Epithelial cell of proximal tubule (primary cell): Measurements from ENCODE around the gene PCDHGA4. TPM values are rescaled to one million over a fixed set of nuclear protein-coding genes. Genes with fewer than 3 reads are reported as not detected.
A peak's percentile ranks its signal among the peaks of the same experiment; 100 is the strongest.
"Not testable (repeated sequence)": the region's sequence is repeated elsewhere in the genome, so short reads cannot be mapped to it uniquely, and the experiment has no call there.

Experiments
- DNase-seq: peaks from one replicate; pipeline ENCODE4 v3.0.0-alpha.2; 2011; ENCODE audit warnings: low read depth
- H3K4me3 ChIP-seq: 2 replicates; pipeline ENCODE4 v1.5.1; 2011; ENCODE audit warnings: low read depth, mild to moderate bottlenecking, low read length
- total RNA-seq: library from RNA; depleted of rRNA; stranded (reverse); fragments of >200 nt; gene quantifications from 2 replicates; pipeline ENCODE4 v1.2.3, GENCODE V29; 2015
- TF ChIP-seq, protein P1 (sequence below): conservative IDR thresholded peaks from 2 replicates; pipeline ENCODE4 v1.5.1; 2012; ENCODE audit warnings: low read depth, mild to moderate bottlenecking, low read length

PCDHGA4 gene
- total RNA-seq, 1 donor from 2014 or later, result 0.92 TPM

DNA sequence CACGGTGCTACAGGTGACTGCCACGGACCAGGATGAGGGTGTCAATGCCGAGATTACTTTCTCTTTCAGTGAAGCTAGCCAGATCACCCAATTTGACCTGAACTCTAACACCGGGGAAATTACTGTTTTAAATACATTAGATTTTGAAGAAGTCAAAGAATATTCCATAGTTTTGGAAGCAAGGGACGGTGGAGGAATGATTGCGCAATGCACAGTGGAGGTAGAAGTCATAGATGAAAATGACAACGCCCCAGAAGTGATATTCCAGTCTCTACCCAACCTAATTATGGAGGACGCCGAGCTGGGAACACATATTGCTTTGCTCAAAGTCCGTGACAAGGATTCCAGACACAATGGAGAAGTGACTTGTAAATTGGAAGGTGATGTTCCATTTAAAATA lies 33.8 kb downstream of the PCDHGA4 start:
- no peak overlapping the region for H3K4me3 ChIP-seq
- no peak for DNase-seq
- TF ChIP-seq, protein P1, sequence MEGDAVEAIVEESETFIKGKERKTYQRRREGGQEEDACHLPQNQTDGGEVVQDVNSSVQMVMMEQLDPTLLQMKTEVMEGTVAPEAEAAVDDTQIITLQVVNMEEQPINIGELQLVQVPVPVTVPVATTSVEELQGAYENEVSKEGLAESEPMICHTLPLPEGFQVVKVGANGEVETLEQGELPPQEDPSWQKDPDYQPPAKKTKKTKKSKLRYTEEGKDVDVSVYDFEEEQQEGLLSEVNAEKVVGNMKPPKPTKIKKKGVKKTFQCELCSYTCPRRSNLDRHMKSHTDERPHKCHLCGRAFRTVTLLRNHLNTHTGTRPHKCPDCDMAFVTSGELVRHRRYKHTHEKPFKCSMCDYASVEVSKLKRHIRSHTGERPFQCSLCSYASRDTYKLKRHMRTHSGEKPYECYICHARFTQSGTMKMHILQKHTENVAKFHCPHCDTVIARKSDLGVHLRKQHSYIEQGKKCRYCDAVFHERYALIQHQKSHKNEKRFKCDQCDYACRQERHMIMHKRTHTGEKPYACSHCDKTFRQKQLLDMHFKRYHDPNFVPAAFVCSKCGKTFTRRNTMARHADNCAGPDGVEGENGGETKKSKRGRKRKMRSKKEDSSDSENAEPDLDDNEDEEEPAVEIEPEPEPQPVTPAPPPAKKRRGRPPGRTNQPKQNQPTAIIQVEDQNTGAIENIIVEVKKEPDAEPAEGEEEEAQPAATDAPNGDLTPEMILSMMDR, result no peak

DNA sequence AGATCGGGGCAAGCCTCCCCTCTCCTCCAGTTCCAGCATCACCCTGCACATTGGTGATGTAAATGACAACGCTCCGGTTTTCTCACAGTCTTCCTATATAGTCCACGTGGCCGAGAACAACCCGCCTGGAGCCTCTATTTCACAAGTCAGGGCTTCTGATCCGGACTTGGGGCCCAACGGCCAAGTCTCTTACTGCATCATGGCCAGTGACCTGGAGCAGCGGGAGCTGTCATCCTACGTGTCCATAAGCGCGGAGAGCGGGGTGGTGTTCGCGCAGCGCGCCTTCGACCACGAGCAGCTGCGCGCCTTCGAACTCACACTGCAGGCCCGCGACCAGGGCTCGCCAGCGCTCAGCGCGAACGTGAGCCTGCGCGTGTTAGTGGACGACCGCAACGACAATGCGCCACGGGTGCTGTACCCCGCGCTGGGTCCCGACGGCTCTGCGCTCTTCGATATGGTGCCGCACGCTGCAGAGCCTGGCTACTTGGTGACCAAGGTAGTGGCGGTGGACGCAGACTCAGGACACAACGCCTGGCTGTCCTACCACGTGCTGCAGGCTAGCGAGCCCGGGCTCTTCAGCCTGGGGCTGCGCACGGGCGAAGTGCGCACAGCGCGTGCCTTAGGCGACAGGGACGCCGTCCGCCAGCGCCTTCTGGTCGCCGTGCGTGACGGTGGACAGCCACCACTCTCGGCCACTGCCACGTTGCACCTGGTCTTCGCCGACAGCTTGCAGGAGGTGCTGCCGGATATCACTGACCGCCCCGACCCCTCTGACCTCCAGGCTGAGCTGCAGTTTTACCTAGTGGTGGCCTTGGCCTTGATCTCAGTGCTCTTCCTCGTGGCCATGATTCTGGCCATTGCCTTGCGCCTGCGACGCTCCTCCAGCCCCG lies 34.6 kb downstream of the PCDHGA4 start:
- no peak overlapping the region for H3K4me3 ChIP-seq
- DNase-seq, result no peak
- TF ChIP-seq, protein P1, result no peak

DNA sequence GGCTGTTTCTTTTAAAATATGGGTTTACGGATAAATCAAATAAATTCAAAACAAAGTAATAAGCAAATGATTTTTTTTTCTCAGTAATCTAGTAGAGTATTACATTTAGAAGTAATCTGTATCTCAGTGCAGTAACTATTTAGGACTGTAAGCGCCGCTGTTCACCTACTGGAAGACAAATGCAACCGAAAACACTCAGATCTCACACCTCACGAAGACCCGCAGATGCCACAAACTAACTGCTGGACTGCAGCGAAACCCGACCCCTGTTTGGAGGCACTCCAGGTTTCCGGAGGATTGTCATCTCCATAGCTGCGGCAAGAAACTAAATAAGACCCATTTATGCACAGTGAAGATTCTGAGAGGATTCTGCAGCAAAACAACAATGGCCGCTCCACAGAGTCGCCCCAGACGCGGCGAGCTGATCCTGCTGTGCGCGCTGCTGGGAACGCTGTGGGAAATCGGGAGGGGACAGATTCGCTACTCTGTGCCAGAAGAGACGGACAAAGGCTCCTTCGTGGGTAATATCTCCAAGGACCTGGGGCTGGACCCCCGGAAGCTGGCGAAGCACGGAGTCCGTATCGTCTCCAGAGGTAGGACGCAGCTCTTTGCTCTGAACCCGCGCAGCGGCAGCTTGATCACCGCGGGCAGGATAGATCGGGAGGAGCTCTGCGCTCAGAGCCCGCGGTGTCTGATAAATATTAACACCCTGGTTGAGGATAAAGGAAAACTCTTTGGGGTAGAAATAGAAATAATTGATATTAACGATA lies 37.8 kb downstream of the PCDHGA4 start, which contains the start of gene PCDHGA8:
Gene PCDHGA8, plus strand, starts transcription at position 205 of the 770 bp plus-strand sequence. Its CDS starts 181 bp downstream, at position 386.
- TF ChIP-seq, protein P1, result peak; percentile 26
- no peak within 1 kb of the TSS for H3K4me3 ChIP-seq
- DNase-seq, result no peak

DNA sequence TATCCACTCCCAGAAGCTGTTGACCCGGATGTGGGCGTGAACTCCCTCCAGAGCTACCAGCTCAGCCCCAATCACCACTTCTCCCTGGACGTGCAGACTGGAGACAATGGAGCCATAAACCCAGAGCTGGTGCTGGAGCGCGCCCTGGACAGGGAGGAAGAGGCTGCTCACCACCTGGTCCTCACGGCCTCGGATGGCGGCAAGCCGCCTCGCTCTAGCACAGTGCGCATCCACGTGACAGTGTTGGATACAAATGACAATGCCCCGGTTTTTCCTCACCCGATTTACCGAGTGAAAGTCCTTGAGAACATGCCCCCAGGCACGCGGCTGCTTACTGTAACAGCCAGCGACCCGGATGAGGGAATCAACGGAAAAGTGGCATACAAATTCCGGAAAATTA lies 38.4 kb downstream of the PCDHGA4 start:
- TF ChIP-seq, protein P1, result no peak
- no peak overlapping the region for H3K4me3 ChIP-seq

DNA sequence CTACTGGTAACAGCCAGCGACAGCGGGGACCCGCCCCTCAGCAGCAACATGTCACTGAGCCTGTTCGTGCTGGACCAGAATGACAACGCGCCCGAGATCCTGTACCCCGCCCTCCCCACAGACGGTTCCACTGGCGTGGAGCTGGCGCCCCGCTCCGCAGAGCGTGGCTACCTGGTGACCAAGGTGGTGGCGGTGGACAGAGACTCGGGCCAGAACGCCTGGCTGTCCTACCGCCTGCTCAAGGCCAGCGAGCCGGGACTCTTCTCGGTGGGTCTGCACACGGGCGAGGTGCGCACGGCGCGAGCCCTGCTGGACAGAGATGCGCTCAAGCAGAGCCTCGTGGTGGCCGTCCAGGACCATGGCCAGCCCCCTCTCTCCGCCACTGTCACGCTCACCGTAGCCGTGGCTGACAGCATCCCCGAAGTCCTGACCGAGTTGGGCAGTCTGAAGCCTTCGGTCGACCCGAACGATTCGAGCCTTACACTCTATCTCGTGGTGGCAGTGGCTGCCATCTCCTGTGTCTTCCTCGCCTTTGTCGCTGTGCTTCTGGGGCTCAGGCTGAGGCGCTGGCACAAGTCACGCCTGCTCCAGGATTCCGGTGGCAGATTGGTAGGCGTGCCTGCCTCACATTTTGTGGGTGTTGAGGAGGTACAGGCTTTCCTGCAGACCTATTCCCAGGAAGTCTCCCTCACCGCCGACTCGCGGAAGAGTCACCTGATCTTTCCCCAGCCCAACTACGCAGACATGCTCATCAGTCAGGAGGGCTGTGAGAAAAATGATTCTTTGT lies 39.8 kb downstream of the PCDHGA4 start:
- DNase-seq, H3K4me3 ChIP-seq: not testable (repeated sequence)

More for the DNA sequence above, 38.4 kb downstream of the PCDHGA4 start:
- DNase-seq, result no peak

DNA sequence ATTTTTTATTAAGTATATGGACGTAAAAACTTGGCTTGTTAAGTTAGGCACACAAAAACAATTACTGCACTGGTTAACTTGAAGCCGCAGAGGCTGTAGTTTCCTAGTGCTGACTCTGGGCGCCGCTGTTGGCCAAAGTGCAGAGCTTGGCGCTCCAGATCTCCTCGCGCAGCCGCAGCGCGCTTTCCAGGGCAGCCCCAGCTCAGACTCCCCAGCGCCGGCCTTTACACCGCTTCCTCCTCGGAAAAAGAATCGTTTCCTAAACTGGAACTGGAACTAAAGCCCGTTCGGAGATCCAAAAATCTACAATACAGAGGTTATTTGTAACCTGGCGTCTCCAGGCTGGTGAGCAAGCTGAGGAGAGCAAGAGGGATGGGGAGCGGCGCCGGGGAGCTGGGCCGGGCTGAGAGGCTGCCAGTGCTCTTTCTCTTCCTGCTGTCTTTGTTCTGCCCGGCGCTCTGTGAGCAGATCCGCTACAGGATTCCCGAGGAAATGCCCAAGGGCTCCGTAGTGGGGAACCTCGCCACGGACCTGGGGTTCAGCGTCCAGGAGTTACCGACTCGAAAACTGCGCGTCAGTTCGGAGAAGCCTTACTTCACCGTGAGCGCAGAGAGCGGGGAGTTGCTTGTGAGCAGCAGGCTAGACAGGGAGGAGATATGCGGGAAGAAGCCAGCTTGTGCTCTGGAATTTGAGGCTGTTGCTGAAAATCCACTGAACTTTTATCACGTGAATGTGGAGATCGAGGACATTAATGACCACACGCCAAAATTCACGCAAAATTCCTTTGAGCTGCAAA lies 43.1 kb downstream of the PCDHGA4 start, which contains the start of gene PCDHGB5:
Gene PCDHGB5, plus strand, starts transcription at position 192 of the 796 bp plus-strand sequence. Its CDS starts 181 bp downstream, at position 373.
- H3K4me3 ChIP-seq, result peak within 1 kb of the TSS; percentile 52
- DNase-seq, result not testable (repeated sequence)
- TF ChIP-seq, protein P1, result peak; percentile 65
